Measurements from ENCODE around the gene RPL36A. TPM values are rescaled to one million over a fixed set of nuclear protein-coding genes. Genes with fewer than 3 reads are reported as not detected.

RPL36A gene
- total and polyA plus RNA-seq, 2 of the 13 experiments (the other 11 are each of a cell fraction or from before 2014, with no cell fraction given), result 1,152 to 1,716 TPM

DNA sequence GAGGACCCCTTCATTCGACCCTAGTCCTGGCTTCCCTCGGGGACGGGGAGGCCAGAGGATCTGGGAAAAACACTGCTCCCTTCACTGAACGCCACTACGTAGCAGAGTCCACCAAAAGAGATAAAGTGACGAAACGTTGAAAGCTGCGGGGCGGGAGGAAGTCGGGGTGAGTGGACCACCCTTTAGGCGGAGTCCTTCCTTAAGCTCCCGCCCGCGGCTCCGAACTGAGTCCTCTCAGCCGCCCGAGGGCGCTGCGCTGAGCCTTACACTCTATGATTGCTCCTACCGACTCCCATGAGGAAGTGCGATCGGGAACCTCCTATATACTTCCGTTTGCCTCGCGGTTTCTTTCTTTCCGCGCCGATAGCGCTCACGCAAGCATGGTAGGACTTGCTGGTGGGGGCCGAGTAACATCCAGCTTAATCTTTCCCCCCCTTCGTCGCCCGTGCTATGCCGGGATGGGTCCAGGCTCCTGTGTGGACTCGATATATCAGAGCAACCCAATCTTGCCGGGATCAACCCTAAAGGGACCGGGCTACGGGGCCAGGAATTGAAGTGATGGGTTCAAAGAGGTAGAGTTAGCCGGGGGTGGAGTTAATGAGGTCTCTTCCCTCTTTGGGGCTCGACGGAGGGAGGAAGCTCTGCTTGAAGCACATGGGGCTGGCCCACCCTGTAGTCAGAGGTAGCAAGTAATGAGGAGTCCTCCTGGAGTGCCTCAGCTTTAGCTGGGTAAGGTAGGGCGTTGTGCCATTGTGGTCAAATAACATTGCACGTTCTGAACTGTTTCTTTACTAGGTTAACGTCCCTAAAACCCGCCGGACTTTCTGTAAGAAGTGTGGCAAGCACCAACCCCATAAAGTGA lies at the start of gene RPL36A (continued):
- TF ChIP-seq, protein P1, sequence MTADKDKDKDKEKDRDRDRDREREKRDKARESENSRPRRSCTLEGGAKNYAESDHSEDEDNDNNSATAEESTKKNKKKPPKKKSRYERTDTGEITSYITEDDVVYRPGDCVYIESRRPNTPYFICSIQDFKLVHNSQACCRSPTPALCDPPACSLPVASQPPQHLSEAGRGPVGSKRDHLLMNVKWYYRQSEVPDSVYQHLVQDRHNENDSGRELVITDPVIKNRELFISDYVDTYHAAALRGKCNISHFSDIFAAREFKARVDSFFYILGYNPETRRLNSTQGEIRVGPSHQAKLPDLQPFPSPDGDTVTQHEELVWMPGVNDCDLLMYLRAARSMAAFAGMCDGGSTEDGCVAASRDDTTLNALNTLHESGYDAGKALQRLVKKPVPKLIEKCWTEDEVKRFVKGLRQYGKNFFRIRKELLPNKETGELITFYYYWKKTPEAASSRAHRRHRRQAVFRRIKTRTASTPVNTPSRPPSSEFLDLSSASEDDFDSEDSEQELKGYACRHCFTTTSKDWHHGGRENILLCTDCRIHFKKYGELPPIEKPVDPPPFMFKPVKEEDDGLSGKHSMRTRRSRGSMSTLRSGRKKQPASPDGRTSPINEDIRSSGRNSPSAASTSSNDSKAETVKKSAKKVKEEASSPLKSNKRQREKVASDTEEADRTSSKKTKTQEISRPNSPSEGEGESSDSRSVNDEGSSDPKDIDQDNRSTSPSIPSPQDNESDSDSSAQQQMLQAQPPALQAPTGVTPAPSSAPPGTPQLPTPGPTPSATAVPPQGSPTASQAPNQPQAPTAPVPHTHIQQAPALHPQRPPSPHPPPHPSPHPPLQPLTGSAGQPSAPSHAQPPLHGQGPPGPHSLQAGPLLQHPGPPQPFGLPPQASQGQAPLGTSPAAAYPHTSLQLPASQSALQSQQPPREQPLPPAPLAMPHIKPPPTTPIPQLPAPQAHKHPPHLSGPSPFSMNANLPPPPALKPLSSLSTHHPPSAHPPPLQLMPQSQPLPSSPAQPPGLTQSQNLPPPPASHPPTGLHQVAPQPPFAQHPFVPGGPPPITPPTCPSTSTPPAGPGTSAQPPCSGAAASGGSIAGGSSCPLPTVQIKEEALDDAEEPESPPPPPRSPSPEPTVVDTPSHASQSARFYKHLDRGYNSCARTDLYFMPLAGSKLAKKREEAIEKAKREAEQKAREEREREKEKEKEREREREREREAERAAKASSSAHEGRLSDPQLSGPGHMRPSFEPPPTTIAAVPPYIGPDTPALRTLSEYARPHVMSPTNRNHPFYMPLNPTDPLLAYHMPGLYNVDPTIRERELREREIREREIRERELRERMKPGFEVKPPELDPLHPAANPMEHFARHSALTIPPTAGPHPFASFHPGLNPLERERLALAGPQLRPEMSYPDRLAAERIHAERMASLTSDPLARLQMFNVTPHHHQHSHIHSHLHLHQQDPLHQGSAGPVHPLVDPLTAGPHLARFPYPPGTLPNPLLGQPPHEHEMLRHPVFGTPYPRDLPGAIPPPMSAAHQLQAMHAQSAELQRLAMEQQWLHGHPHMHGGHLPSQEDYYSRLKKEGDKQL (CRISPR knock-in tag; IDR thresholded peaks at IDR 0.05; ENCODE audit: low read depth), result no peak
- TF ChIP-seq YEATS4 (CRISPR knock-in tag; IDR thresholded peaks at IDR 0.05; ENCODE audit: borderline replicate concordance) (peak; percentile 84), ZZZ3 (CRISPR knock-in tag; IDR thresholded peaks at IDR 0.05; ENCODE audit: borderline replicate concordance) (peak; percentile 92; the same call in 1 of the 2 replicates), ZFP62 (CRISPR knock-in tag; IDR thresholded peaks at IDR 0.05) (no peak), PHF21A (CRISPR knock-in tag; IDR thresholded peaks at IDR 0.05) (0 out of 2 replicates have a peak, but pooled peaks have one; percentile 20), ZNF337 (CRISPR knock-in tag; IDR thresholded peaks at IDR 0.05; ENCODE audit: borderline replicate concordance, low read depth) (peak; percentile 65; the same call in 1 of the 2 replicates), GFI1 (CRISPR knock-in tag; IDR thresholded peaks at IDR 0.05; ENCODE audit: borderline replicate concordance) (0 out of 2 replicates have a peak, but pooled peaks have one; percentile 20), RARA (CRISPR knock-in tag; IDR thresholded peaks at IDR 0.05) (peak; percentile 20; the same call in 1 of the 2 replicates), ZNF331 (CRISPR knock-in tag; IDR thresholded peaks at IDR 0.05) (peak; percentile 44; the same call in 1 of the 2 replicates), TBX2 (CRISPR knock-in tag; IDR thresholded peaks at IDR 0.05; ENCODE audit: borderline replicate concordance) (0 out of 2 replicates have a peak, but pooled peaks have one; percentile 40), GATAD1 (CRISPR knock-in tag; IDR thresholded peaks at IDR 0.05) (peak; percentile 83), SP5 (CRISPR knock-in tag; IDR thresholded peaks at IDR 0.05; ENCODE audit: borderline replicate concordance, low read depth) (0 out of 2 replicates have a peak, but pooled peaks have one; percentile 23), ERF (CRISPR knock-in tag; IDR thresholded peaks at IDR 0.05) (0 out of 2 replicates have a peak, but pooled peaks have one; percentile 16), KMT2A (CRISPR knock-in tag; IDR thresholded peaks at IDR 0.05) (0 out of 2 replicates have a peak, but pooled peaks have one; percentile 26), ZKSCAN1 (IDR thresholded peaks at IDR 0.05; ENCODE audit: low read length) (0 out of 2 replicates have a peak, but pooled peaks have one; percentile 23), GABPA (IDR thresholded peaks at IDR 0.05; ENCODE audit: low read depth, low read length) (peak; percentile 64), GABPA (CRISPR knock-in tag; IDR thresholded peaks at IDR 0.05; ENCODE audit: low read depth) (peak; percentile 92), THAP11 (CRISPR knock-in tag; IDR thresholded peaks at IDR 0.05) (peak; percentile 87), KAT8 (CRISPR knock-in tag; IDR thresholded peaks at IDR 0.05) (peak; percentile 79), POLR2G (IDR thresholded peaks at IDR 0.05; ENCODE audit: low read depth, low read length) (peak; percentile 97), ZNF274 (CRISPR knock-in tag; IDR thresholded peaks at IDR 0.05) (0 out of 2 replicates have a peak, but pooled peaks have one; percentile 19), CREM (IDR thresholded peaks at IDR 0.05) (peak; percentile 55; the same call in 1 of the 2 replicates), CREM (CRISPR knock-in tag; IDR thresholded peaks at IDR 0.05) (no peak), DR1 (CRISPR knock-in tag; IDR thresholded peaks at IDR 0.05) (peak; percentile 75), HOXA3 (CRISPR knock-in tag; IDR thresholded peaks at IDR 0.05) (peak; percentile 45), BATF2 (CRISPR knock-in tag; IDR thresholded peaks at IDR 0.05) (no peak)
